Endothelial cell of umbilical vein (primary cell): ENCODE measurements around the gene FMO2. TPM values are rescaled to one million over a fixed set of nuclear protein-coding genes. Genes with fewer than 3 reads are reported as not detected.

Experiments used
- BruUV-seq: library from RNA; stranded (reverse); fragments of 400-500 nt; replicated peaks from 2 replicates; lab custom pipeline; 2021; lab: Mats Ljungman, UMichigan
- CTCF ChIA-PET: fragments of 300-600, 350-600 bp; sonication (Branson Sonifier 250); formaldehyde crosslinking; loops from one replicate; lab custom pipeline; 2021; ENCODE audit warnings: antibody characterized with exemption, inconsistent platforms; lab: Charles Lee
- POLR2A ChIA-PET: fragments of 300-600, 350-600 bp; sonication (Branson Sonifier 250); formaldehyde crosslinking; loops from one replicate; lab custom pipeline; 2021; ENCODE audit warnings: antibody characterized with exemption, inconsistent platforms; lab: Charles Lee
- DNase-seq: peaks from one replicate; pipeline ENCODE4 v3.0.0-alpha.2; 2011; ENCODE audit warnings: low read depth, low spot score
- FAIRE-seq: peaks from 2 replicates; lab custom pipeline; 2011; peaks lifted over from hg19 to GRCh38; lab: Jason Lieb, UNC
- H2AFZ ChIP-seq: 2 replicates; pipeline ENCODE4 v1.6.0; 2012; ENCODE audit warnings: low read depth, low read length, control low read depth, inconsistent platforms
- H3K27ac ChIP-seq: 2 replicates; pipeline ENCODE4 v1.5.1; 2011; ENCODE audit warnings: low read depth, mild to moderate bottlenecking, control low read depth, low read length, moderate library complexity; ENCODE audit not compliant: insufficient read depth
- H3K27me3 ChIP-seq, 2 experiments: 2 replicates each; pipeline versions ENCODE4 v1.6.0 to v1.6.1; 2011; ENCODE audit warnings: low read length in 2 of 2, mixed read lengths in 1 of 2; ENCODE audit not compliant: control insufficient read depth in 2 of 2, insufficient read depth in 2 of 2
- H3K36me3 ChIP-seq, 2 experiments: 2 replicates in 1 of 2; 3 replicates in 1 of 2; pipeline ENCODE4 v1.5.1; 2011; ENCODE audit warnings: low read length in 2 of 2, mild to moderate bottlenecking in 1 of 2, moderate library complexity in 1 of 2; ENCODE audit not compliant: control insufficient read depth in 2 of 2, insufficient read depth in 2 of 2; ENCODE audit errors: extremely low read depth in 1 of 2
- H3K4me1 ChIP-seq: 3 replicates; pipeline ENCODE4 v1.5.1; 2011; ENCODE audit warnings: mild to moderate bottlenecking, low read length; ENCODE audit not compliant: control insufficient read depth, insufficient read depth; ENCODE audit errors: extremely low read depth
- H3K4me2 ChIP-seq: 2 replicates; pipeline ENCODE4 v1.6.1; 2011; ENCODE audit warnings: low read length, control low read depth, mixed read lengths; ENCODE audit not compliant: insufficient read depth
- H3K4me3 ChIP-seq, 3 experiments: fragments of 200-600 bp in 1 of 3; sonication (generic), shearing (Covaris generic) in 1 of 3; replicated peaks in 1 of 3; 2 replicates each; pipeline ENCODE4 v1.5.1; 2011 to 2016; ENCODE audit warnings: control low read depth in 3 of 3, low read length in 3 of 3, mild to moderate bottlenecking in 2 of 3, inconsistent platforms in 1 of 3, low read depth in 1 of 3, moderate library complexity in 1 of 3; ENCODE audit not compliant: insufficient read depth in 1 of 3
- H3K79me2 ChIP-seq: 2 replicates; pipeline ENCODE4 v1.6.0; 2012; ENCODE audit warnings: low read length, inconsistent platforms; ENCODE audit not compliant: control insufficient read depth, insufficient read depth
- H3K9ac ChIP-seq: replicated peaks from 2 replicates; pipeline ENCODE3; 2011; ENCODE audit warnings: low read length, control low read depth; ENCODE audit not compliant: insufficient read depth; ENCODE audit errors: extremely low read depth
- H3K9me1 ChIP-seq: replicated peaks from 3 replicates; pipeline ENCODE4 v1.6.0; 2011; ENCODE audit warnings: mild to moderate bottlenecking, low read length; ENCODE audit not compliant: control insufficient read depth, insufficient read depth; ENCODE audit errors: extremely low read depth
- H3K9me3 ChIP-seq: replicated peaks from 2 replicates; pipeline ENCODE4 v1.5.1; 2012; ENCODE audit warnings: low read length, inconsistent platforms; ENCODE audit not compliant: control insufficient read depth, insufficient read depth
- H4K20me1 ChIP-seq: replicated peaks from 2 replicates; pipeline ENCODE3; 2011; ENCODE audit warnings: mild to moderate bottlenecking, low read length; ENCODE audit not compliant: control insufficient read depth, insufficient read depth; ENCODE audit errors: extremely low read depth
- EZH2 ChIP-seq: IDR thresholded peaks from 2 replicates; pipeline ENCODE4 v1.6.1; 2012; ENCODE audit warnings: borderline replicate concordance, low read depth, mild to moderate bottlenecking, moderate library complexity, low read length, inconsistent platforms; ENCODE audit not compliant: severe bottlenecking
- GATA2 ChIP-seq: IDR thresholded peaks from 2 replicates; pipeline ENCODE4 v1.7.0; 2011; ENCODE audit warnings: low read depth, mild to moderate bottlenecking, moderate library complexity, mixed read lengths, low read length; ENCODE audit not compliant: insufficient read length, insufficient read depth
- MYC ChIP-seq: IDR thresholded peaks from one replicate; pipeline ENCODE4 v1.6.1; 2011; ENCODE audit warnings: mild to moderate bottlenecking, low read depth, low read length
- POLR2A ChIP-seq: IDR thresholded peaks from 2 replicates; pipeline ENCODE4 v1.6.1; 2012; ENCODE audit warnings: low read depth, mild to moderate bottlenecking, control low read depth, low read length
- POLR2AphosphoS5 ChIP-seq: IDR thresholded peaks from 2 replicates; pipeline ENCODE4 v1.6.1; 2012; ENCODE audit warnings: low read depth, mild to moderate bottlenecking, control low read depth, low read length, moderate library complexity; ENCODE audit not compliant: insufficient read depth
- dilution Hi-C: fragments of 300-500 bp; cut with MboI; formaldehyde crosslinking; loops from one replicate; pipeline ENCODE4 v1.15.0; 2019; ENCODE audit warnings: low sequenced_read_pairs; ENCODE audit not compliant: extremely low pct_ligation_motif_present
- intact Hi-C: fragments of 100-400 bp; cut with micrococcal nuclease; formaldehyde crosslinking; loops from one replicate; pipeline ENCODE4 v1.10.0; 2022
- polyA plus RNA-seq, 4 experiments: library from polyadenylated mRNA; depleted of rRNA in 3 of 4; stranded (reverse) in 3 of 4; unstranded in 1 of 4; fragments of >200 nt; gene quantifications; 2 replicates each; pipeline versions ENCODE4 v1.2.1 to v1.2.3, GENCODE V29; 2011 to 2012; ENCODE audit warnings: missing spikeins in 1 of 4
- total RNA-seq: library from RNA; stranded (reverse); gene quantifications from 2 replicates; pipeline ENCODE4 v1.2.3, GENCODE V29; 2021
- TF ChIP-seq, protein P1 (sequence below), 2 donors: IDR thresholded peaks; 1 replicate in 1 of 2; 2 replicates in 1 of 2; pipeline ENCODE4 v1.5.1; 2011; ENCODE audit warnings: low read length in 2 of 2, mild to moderate bottlenecking in 2 of 2, moderate library complexity in 2 of 2, control low read depth in 1 of 2, inconsistent platforms in 1 of 2, low read depth in 1 of 2; ENCODE audit not compliant: insufficient read depth in 1 of 2; ENCODE audit errors: extremely low read depth in 1 of 2
- TF ChIP-seq, protein P2 (sequence below): IDR thresholded peaks from 2 replicates; pipeline ENCODE4 v1.6.1; 2011; ENCODE audit not compliant: insufficient read depth, insufficient read length

The FMO2 gene
- total and polyA plus RNA-seq, 2 donors (not counting 3 experiments of a cell fraction or from before 2014, with no cell fraction given): not detected

DNA sequence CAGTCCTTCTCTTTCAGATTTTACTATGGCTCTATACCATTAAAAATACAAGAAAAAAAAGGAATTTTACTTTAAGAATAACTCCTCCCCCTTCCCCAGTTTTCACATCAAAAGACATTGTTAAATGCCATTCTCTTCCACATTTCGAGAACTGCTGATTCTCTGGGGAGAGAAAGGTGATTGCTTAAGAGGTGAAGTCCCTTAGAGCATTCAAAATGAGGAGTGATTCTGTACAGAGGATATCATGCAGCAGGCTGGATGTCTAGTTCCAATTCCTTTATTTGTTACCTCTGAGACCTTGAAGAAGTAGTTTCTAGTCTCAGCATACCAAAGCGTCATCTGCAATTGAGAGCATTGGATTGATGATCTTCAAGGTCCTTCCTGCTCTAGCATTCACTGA is 47.5 kb upstream of the FMO2 start:
- Histone ChIP-seq H3K4me1 (no peaks in the 10 kb centered on the region), H4K20me1 (no peaks in the 10 kb centered on the region), H3K9ac (no peak overlapping the region), H3K4me2 (no peak overlapping the region), H3K36me3 (no peaks in the 10 kb centered on the region), H2AFZ (no peak overlapping the region), H3K79me2 (no peaks in the 10 kb centered on the region), H3K9me3 (no peaks in the 10 kb centered on the region), H3K27me3 (no peaks in the 10 kb centered on the region), H3K9me1 (no peaks in the 10 kb centered on the region), H3K27ac (no peak overlapping the region), H3K4me3 (no peak overlapping the region)
- TF ChIP-seq POLR2A: no peak
- TF ChIP-seq EZH2: no peak
- TF ChIP-seq POLR2AphosphoS5: no peak
- TF ChIP-seq, protein P1, sequence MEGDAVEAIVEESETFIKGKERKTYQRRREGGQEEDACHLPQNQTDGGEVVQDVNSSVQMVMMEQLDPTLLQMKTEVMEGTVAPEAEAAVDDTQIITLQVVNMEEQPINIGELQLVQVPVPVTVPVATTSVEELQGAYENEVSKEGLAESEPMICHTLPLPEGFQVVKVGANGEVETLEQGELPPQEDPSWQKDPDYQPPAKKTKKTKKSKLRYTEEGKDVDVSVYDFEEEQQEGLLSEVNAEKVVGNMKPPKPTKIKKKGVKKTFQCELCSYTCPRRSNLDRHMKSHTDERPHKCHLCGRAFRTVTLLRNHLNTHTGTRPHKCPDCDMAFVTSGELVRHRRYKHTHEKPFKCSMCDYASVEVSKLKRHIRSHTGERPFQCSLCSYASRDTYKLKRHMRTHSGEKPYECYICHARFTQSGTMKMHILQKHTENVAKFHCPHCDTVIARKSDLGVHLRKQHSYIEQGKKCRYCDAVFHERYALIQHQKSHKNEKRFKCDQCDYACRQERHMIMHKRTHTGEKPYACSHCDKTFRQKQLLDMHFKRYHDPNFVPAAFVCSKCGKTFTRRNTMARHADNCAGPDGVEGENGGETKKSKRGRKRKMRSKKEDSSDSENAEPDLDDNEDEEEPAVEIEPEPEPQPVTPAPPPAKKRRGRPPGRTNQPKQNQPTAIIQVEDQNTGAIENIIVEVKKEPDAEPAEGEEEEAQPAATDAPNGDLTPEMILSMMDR (IDR thresholded peaks at IDR 0.05; ENCODE audit: extremely low read depth in 1 of 2, insufficient read depth in 1 of 2, low read depth in 1 of 2, low read length in 2 of 2): no peak
- TF ChIP-seq MYC: no peak
- TF ChIP-seq, protein P2, sequence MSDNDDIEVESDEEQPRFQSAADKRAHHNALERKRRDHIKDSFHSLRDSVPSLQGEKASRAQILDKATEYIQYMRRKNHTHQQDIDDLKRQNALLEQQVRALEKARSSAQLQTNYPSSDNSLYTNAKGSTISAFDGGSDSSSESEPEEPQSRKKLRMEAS: no peak
- no peak for TF ChIP-seq GATA2
- BruUV-seq: no TSS peak
- intact Hi-C loops (no loop called here), dilution Hi-C loops (no loop called here)
- FAIRE-seq: no peak
- POLR2A ChIA-PET: no interaction called here
- CTCF ChIA-PET: no interaction called here
- no peak for DNase-seq
